Effector memory CD8-positive, alpha-beta T cell (primary cell): ENCODE results near the gene FAM184B.

Experiments
- ATAC-seq: fragments of 150-1000 bp; cut with Tn5 transposase; replicated peaks from 2 replicates; pipeline ENCODE4 v1.10.0; 2021; ENCODE audit warnings: mild to moderate bottlenecking, moderate library complexity
- DNase-seq, 3 experiments: peaks; one replicate each; pipeline ENCODE4 v3.0.0; 2021
- H3K27ac Mint-ChIP-seq, 2 donors: one replicate each; pipeline ENCODE4 v1.8.0; 2022; ENCODE audit warnings: mild to moderate bottlenecking in 2 of 2, mixed read lengths in 2 of 2, moderate library complexity in 2 of 2
- H3K27me3 Mint-ChIP-seq, 2 donors: one replicate each; pipeline ENCODE4 v1.8.0; 2022; ENCODE audit warnings: mixed read lengths in 2 of 2
- H3K36me3 Mint-ChIP-seq: one replicate; pipeline ENCODE4 v1.8.0; 2022; ENCODE audit warnings: mild to moderate bottlenecking, moderate library complexity, mixed read lengths; ENCODE audit not compliant: insufficient read depth
- H3K4me1 Mint-ChIP-seq, 2 donors: one replicate each; pipeline ENCODE4 v1.8.0; 2022; ENCODE audit warnings: low read depth in 2 of 2, mixed read lengths in 2 of 2
- H3K4me3 Mint-ChIP-seq, 2 donors: one replicate each; pipeline ENCODE4 v1.8.0; 2022; ENCODE audit warnings: mild to moderate bottlenecking in 2 of 2, mixed read lengths in 2 of 2, moderate library complexity in 2 of 2
- H3K9me3 Mint-ChIP-seq, 2 donors: one replicate each; pipeline ENCODE4 v1.8.0; 2022; ENCODE audit warnings: mixed read lengths in 2 of 2
- total RNA-seq, 9 experiments: gene quantifications; one replicate each; lab custom pipeline; 2026; lab: John Stamatoyannopoulos, UW

The FAM184B gene
- total RNA-seq, result 0 to 0.42 (median 0.06) reads per million in 9 experiments

DNA sequence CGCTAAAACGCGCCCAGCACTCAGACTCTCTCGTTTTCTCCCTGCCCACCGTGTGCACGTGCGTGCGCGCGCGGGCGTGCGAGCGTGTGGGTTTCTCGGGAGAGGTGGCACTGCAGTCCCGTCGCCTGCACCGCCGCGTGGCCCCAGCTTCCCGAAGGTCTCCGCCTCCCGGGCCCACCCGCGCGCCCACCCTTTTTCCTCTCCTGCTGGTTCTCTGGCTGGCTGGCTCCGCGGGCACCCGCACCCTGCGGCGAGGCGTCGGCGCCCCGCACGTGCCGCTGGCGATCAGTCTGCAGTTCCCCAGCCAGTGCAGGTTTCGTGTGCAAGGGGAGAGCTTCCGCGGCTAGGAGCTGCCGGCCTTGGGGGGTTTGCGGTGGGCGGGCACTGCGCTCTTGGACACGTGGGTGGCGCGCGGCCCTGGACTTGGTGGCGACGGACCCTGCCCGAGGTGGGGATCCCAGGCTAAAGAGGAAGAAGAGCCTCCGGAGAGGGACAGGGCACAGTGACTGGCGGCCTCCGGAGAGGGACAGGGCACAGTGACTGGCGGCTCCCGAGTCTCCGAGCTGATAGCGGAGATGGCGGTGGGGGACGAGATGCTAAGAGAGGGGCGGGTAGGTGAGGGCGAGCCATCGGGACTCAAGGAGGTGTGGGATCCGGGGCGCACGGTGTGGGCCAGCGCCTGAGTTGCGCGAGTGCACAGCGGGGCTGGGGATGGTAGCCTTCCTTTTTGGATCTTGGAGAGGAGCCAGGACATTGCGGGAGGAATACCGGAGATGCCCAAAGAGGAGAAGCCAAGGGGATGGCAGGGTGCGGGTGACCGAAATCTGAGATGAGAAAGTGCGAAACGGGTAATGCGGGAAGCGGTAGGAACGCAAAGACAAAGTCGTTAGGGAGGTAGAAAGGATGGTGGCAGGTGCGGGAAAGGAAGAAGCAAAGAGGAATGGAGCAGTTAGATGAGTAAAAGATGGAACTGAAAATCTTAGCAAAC, at the start of gene FAM184B:
Gene FAM184B (minus strand): TSS at position 322 of the 988 bp plus-strand sequence. CDS start 322 bp downstream, outside the sequence.
- peaks cover 10 to 14% of the 10 kb centered on the region in 2 donors for H3K4me1 Mint-ChIP-seq
- H3K9me3 Mint-ChIP-seq, result no peaks in the 10 kb centered on the region
- no peaks in the 10 kb centered on the region for H3K36me3 Mint-ChIP-seq
- H3K27me3 Mint-ChIP-seq, result peaks cover 34 to 37% of the 10 kb centered on the region in 2 donors
- ATAC-seq (no peak), DNase-seq (no peak)
- H3K4me3 Mint-ChIP-seq, result peak within 1 kb of the TSS; percentile 3 to 16
- no peak within 1 kb of the TSS for H3K27ac Mint-ChIP-seq

DNA sequence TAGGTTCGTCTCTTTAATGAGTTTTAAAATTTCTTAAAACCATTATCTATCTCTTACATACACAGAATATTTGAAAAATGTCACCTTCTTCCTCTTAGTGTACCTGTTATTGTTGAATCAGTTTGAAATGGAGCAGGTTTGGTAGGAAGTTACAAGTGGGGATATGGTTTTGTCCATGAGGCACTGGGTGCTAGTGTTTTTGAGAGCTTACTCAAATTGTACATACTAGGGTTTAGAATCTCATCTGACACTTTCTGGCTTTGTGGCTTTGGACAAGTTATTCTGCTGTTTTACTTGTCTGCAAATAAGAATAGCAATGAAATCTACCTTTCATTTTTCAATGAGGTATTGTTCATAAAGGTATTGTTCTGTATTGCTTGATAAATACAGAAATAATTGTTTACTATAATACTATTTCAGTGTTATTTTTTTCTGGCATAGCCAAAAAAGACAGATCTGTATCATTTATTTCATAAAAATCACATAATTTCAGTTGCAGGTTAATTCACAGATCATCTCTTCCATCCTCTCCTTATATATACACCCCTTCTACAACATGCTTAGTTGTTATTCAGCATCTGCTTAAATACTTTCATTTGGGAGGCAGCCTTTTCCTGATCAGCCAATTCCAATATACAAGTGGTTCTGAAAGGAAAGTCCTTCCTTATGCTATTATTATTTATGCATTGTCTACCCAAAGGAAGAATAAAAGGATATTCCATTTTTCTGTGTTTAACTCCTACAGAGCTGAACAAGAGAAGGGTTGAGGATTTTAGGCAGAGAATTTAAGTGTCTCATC, 42.6 kb upstream of the FAM184B start:
- peak overlapping the region; percentile 12 to 28 for H3K4me3 Mint-ChIP-seq
- peak overlapping the region in 1 of 2 donors; percentile 87 for H3K27ac Mint-ChIP-seq
- no peaks in the 10 kb centered on the region for H3K36me3 Mint-ChIP-seq
- H3K4me1 Mint-ChIP-seq, result peaks cover 3 to 10% of the 10 kb centered on the region in 2 donors
- no peaks in the 10 kb centered on the region for H3K9me3 Mint-ChIP-seq
- H3K27me3 Mint-ChIP-seq, result no peaks in the 10 kb centered on the region
- no peak for DNase-seq
- ATAC-seq, result peak; percentile 29

- Mint-ChIP-seq H3K27me3 (no peaks in the 10 kb centered on the region), H3K27ac (no peak overlapping the region), H3K36me3 (peaks cover 3% of the 10 kb centered on the region), H3K9me3 (no peaks in the 10 kb centered on the region), H3K4me1 (peaks cover 1 to 3% of the 10 kb centered on the region in 2 donors), H3K4me3 (peak overlapping the region; percentile 24 to 30)
- DNase-seq (no peak), ATAC-seq (peak; percentile 90)
Measured at GRCh38 chr4:17817027-17817426, 35.6 kb upstream of the FAM184B start.

- DNase-seq (no peak), ATAC-seq (no peak)
- Mint-ChIP-seq H3K4me1 (peaks cover 6 to 10% of the 10 kb centered on the region in 2 donors), H3K36me3 (peaks cover 3% of the 10 kb centered on the region), H3K4me3 (no peak overlapping the region), H3K27me3 (no peaks in the 10 kb centered on the region), H3K9me3 (no peaks in the 10 kb centered on the region), H3K27ac (no peak overlapping the region)
Measured at GRCh38 chr4:17816142-17816541, 34.7 kb upstream of the FAM184B start.

DNA sequence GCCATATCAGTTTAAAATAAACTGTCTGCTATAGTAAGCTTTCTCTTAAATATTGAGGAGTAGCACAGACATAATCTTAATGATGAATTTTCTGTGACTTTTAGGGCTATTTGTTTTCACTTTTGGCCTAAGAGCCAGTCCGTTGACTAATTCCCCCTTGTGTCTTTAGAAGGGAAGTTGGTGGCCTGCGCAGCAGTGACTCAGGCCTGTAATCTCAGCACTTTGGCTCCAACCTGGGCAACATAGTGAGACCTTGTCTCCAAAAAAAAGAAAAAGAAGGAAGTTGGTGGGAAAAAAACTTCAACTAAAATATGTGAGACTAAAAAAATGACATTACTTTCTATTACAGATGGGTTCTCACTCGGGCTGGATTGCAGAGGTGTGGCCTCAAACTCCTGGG, 32.7 kb upstream of the FAM184B start:
- no peak for ATAC-seq
- peaks cover 13% of the 10 kb centered on the region for H3K36me3 Mint-ChIP-seq
- H3K9me3 Mint-ChIP-seq, result no peaks in the 10 kb centered on the region
- peaks cover 19 to 27% of the 10 kb centered on the region in 2 donors for H3K4me1 Mint-ChIP-seq
- DNase-seq, result no peak
- no peak overlapping the region for H3K4me3 Mint-ChIP-seq
- no peak overlapping the region for H3K27ac Mint-ChIP-seq
- no peaks in the 10 kb centered on the region for H3K27me3 Mint-ChIP-seq

- DNase-seq (no peak), ATAC-seq (no peak)
- peaks cover 18% of the 10 kb centered on the region for H3K36me3 Mint-ChIP-seq
- H3K4me3 Mint-ChIP-seq, result peak overlapping the region in 1 of 2 donors; percentile 90
- no peak overlapping the region for H3K27ac Mint-ChIP-seq
- H3K4me1 Mint-ChIP-seq, result peaks cover 24 to 37% of the 10 kb centered on the region in 2 donors
- H3K9me3 Mint-ChIP-seq, result no peaks in the 10 kb centered on the region
- no peaks in the 10 kb centered on the region for H3K27me3 Mint-ChIP-seq
Measured at GRCh38 chr4:17812801-17813200, 31.4 kb upstream of the FAM184B start.

GRCh38 chr4:17812125-17812524, 30.7 kb upstream of the FAM184B start:
- no peaks in the 10 kb centered on the region for H3K27me3 Mint-ChIP-seq
- peak overlapping the region; percentile 90 to 93 for H3K4me3 Mint-ChIP-seq
- H3K36me3 Mint-ChIP-seq, result peaks cover 18% of the 10 kb centered on the region
- H3K4me1 Mint-ChIP-seq, result peaks cover 29 to 44% of the 10 kb centered on the region in 2 donors
- no peaks in the 10 kb centered on the region for H3K9me3 Mint-ChIP-seq
- peak overlapping the region in 1 of 2 donors; percentile 97 for H3K27ac Mint-ChIP-seq
- no peak for ATAC-seq
- DNase-seq, result no peak

DNA sequence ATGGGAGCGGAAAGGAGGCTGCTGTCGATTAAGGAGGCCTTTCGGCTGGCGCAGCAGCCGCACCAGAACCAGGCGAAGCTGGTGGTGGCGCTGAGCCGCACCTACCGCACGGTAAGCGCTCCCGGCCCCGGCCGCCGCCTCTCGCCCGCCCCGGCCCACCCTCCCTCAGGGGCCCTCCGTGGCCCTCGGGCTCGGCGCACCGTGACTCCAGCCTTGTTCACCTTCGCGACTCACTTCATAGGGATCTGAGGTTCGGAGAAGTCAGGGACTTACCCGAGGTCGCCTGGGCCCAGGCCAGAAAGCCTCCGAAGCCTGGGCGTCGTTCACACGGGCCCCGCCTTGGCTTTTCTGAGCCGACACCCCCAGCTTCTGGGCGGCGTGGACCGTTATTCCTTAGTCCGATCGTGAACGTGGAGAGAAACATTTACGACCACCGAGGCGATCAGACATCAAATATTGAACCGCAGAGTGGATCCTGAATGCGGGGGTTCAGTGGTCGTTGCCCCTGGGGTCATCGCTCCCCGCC, 29.7 kb upstream of the FAM184B start:
- Mint-ChIP-seq H3K27ac (peak overlapping the region; percentile 97 to 98), H3K4me1 (peaks cover 32 to 53% of the 10 kb centered on the region in 2 donors), H3K9me3 (no peaks in the 10 kb centered on the region), H3K36me3 (peaks cover 18% of the 10 kb centered on the region), H3K27me3 (no peaks in the 10 kb centered on the region), H3K4me3 (peak overlapping the region; percentile 90 to 93)
- peak; percentile 10 for ATAC-seq
- peak in 1 of 3 experiments; percentile 9 for DNase-seq

GRCh38 chr4:17810260-17811077, 29.0 kb upstream of the FAM184B start, which contains the start of the genes DCAF16 and NCAPG:
Gene DCAF16 (minus strand): TSS chr4:17810757. CDS start chr4:17804141, 6,616 bp downstream.
Gene NCAPG (plus strand): TSS chr4:17810979. CDS start chr4:17811078, 99 bp downstream.
- DNase-seq, result peak; percentile 99 to 100 (median 99)
- Mint-ChIP-seq H3K4me1 (peaks cover 36 to 60% of the 10 kb centered on the region in 2 donors), H3K27me3 (no peaks in the 10 kb centered on the region), H3K4me3 (peak within 1 kb of the TSS; percentile 90 to 93), H3K9me3 (no peaks in the 10 kb centered on the region), H3K36me3 (peaks cover 15% of the 10 kb centered on the region), H3K27ac (peak within 1 kb of the TSS; percentile 97 to 98)
- peak; percentile 88 for ATAC-seq

GRCh38 chr4:17809667-17810066, 28.2 kb upstream of the FAM184B start:
- Mint-ChIP-seq H3K27me3 (no peaks in the 10 kb centered on the region), H3K9me3 (no peaks in the 10 kb centered on the region), H3K36me3 (peaks cover 19% of the 10 kb centered on the region), H3K4me3 (peak overlapping the region; percentile 90 to 93), H3K4me1 (peaks cover 36 to 64% of the 10 kb centered on the region in 2 donors), H3K27ac (peak overlapping the region; percentile 97 to 98)
- ATAC-seq (no peak), DNase-seq (no peak)

DNA sequence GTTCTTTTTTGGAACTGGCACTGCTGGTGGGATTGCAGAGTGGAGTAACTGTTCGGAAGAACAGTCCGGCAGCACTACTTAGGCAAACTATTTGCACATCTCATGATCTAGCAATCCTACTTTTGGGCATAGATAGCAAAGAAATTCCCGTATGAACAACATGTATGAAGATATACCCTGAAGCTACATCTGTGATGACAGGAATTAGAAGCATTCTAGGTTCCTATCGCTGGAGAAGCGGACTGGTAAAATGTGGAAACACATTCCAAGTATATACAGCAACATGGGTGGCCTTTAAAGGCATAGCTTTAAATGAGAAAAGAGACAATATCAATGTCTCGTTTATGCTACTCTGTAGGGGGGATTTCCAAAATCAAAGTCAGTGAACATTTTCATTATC, 26.0 kb upstream of the FAM184B start:
- DNase-seq, result no peak
- H3K4me3 Mint-ChIP-seq, result peak overlapping the region; percentile 90 to 93
- H3K4me1 Mint-ChIP-seq, result peaks cover 36 to 77% of the 10 kb centered on the region in 2 donors
- peak overlapping the region; percentile 29 to 85 for H3K27ac Mint-ChIP-seq
- H3K36me3 Mint-ChIP-seq, result peaks cover 36% of the 10 kb centered on the region
- no peak for ATAC-seq
- H3K27me3 Mint-ChIP-seq, result no peaks in the 10 kb centered on the region
- no peaks in the 10 kb centered on the region for H3K9me3 Mint-ChIP-seq

GRCh38 chr4:17805580-17806155, 24.2 kb upstream of the FAM184B start:
- no peaks in the 10 kb centered on the region for H3K27me3 Mint-ChIP-seq
- no peak for DNase-seq
- peak overlapping the region in 1 of 2 donors; percentile 90 for H3K4me3 Mint-ChIP-seq
- no peak for ATAC-seq
- H3K9me3 Mint-ChIP-seq, result no peaks in the 10 kb centered on the region
- H3K27ac Mint-ChIP-seq, result peak overlapping the region; percentile 26 to 85
- H3K4me1 Mint-ChIP-seq, result peaks cover 28 to 68% of the 10 kb centered on the region in 2 donors
- H3K36me3 Mint-ChIP-seq, result peaks cover 52% of the 10 kb centered on the region
